ENCODE measurements around the gene TMOD1.

GRCh38 chr9:97556036-97556720 is 54.7 kb downstream of the TMOD1 start:
- TF ChIP-seq CTCF (conservative IDR thresholded peaks at IDR 0.05; ENCODE audit: low read depth, low read length) (no peak), EZH2 (IDR thresholded peaks at IDR 0.05; ENCODE audit: low read length, unreplicated experiment) (no peak)
